Measurements from ENCODE around the gene RBM4.

Gene RBM4

DNA sequence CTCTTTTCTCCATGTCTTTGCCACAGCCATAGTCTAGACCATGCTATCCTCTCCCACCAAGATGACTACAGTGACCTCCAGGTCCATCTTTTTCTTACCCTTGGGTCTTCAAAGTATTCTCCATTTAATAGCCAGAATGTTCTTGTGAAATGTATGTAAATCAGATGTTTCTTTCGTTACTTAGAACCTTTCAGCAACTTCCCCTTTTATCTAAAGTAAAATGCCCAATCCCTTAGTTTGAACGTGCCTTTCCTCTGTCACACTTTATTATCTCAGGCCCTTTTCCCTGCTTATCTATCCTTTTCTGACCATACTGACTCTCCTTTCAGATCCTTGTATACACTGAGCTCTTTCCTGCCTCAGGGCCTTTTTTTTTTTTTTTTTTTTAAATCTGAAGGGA, 21.3 kb downstream of the RBM4 start:
- DNase-seq (ENCODE audit: low read depth) = no peak

DNA sequence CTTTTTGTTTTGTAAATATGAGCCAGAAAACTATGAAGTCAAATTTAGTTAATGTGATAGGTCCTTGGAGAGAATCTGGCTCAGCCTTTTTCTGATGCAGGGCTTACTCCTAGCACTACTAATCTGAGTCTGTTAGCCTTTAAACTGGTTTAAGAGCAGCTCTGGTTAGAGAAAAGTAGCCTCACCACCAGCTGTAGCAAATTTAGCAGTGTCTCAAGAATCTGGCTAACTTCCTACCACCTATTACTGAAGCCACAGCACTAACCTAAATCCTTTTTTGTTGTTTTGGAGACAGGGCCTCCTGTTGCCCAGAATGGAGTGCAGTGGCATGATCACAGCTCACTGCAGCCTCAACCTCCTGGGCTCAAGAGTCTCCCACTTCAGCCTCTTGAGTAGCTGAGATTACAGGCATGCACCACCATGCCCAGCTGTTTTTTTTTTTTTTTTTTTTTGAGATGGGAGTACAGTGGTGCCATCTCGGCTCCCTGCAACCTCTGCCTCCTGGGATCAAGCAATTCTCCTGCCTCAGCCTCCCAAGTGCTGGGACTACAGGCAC, 25.3 kb downstream of the RBM4 start:
- no peak for DNase-seq (ENCODE audit: low read depth)

DNA sequence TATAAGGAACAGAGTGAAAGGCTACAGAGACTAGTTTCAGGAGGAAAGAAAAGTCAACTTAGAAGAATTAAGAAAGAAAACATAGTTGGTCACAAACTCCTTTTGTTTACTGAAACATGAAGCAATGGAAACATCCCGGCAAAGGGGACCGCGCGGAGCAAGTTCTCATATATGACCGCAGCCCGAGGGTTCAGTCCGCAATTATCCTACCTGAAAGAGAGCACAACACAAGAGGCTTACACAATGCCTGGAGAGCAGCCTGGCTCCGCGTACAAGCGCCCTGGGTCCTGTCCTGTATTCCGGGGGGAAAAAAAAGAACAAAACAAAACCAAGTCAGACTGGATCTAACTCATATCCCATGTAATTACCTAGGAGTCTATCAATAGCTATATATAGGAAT, 26.9 kb downstream of the RBM4 start:
- DNase-seq (ENCODE audit: low read depth) = no peak

- DNase-seq (ENCODE audit: low read depth) = no peak
Observed at GRCh38 chr11:66670816-66671215, 32.3 kb downstream of the RBM4 start.

GRCh38 chr11:66674964-66675602, 36.6 kb downstream of the RBM4 start:
- DNase-seq (ENCODE audit: low read depth) = no peak

DNA sequence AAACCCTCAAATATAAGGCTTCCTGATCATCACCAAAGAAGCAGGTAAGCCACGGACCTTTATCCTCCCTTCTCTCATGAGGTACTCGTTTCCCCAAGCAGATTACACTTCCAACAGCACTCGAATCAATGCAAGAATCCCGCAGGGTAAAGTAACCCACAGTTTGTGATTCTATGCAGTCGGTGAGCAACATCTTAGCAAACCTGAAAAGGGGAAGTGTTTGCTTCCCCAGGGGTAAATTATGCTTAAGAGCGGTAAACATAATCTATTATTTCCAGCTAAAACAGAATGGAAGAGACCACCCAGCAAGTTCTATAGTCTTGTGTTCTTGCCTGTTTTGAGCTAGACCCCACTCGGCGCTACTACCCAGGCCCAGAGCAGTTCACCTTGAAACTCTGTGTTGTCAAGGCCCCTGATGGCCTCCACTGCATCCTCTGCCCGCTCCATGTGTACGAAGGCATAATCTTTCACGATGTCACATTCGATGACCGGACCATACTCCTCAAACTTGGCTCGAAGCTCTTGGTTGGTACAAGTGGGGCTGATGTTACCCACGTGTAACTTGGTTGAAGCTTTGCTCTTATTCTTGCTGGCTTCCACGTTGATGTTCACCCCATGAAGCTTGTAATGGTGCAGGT, 37.9 kb downstream of the RBM4 start:
- DNase-seq (ENCODE audit: low read depth) = no peak

DNA sequence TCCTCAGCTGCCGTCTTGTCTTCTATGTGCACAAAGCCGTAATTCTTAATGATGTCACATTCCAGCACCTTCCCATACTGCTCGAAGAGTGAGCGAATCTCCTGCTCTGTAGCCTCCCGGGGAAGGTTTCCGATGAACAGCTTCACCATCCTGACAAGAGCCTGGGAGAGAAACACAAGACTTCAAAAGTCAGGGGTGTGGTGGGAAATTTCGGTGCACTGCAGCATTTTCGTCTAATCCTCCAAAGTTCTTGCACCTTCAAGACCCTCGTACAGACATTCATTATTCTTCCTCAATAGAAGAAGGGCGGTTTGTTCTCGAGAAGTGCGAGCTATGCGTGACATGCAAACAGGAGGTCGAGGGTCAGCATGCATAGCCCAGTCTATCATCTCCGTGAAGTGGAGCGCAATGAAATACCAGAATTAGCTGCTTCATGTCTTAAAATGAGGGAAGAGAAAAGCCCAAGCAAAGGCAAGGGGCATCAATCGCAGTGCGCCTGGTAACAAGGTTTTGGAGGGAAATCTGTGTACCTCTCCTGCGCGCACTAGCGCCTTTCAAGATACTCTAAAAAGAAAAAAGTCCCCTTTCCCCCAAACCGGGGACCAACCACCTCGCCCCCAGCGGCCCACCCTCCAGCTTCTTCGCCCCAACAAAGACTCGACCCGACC, 38.6 kb downstream of the RBM4 start:
- no peak for DNase-seq (ENCODE audit: low read depth)

- DNase-seq (ENCODE audit: low read depth) = peak; percentile 96
Observed at GRCh38 chr11:66677599-66678375, 39.3 kb downstream of the RBM4 start, which contains the start of gene RBM4B. TSS of gene RBM4B (minus strand) at chr11:66677887. CDS start at chr11:66677079, 808 bp downstream.

DNA sequence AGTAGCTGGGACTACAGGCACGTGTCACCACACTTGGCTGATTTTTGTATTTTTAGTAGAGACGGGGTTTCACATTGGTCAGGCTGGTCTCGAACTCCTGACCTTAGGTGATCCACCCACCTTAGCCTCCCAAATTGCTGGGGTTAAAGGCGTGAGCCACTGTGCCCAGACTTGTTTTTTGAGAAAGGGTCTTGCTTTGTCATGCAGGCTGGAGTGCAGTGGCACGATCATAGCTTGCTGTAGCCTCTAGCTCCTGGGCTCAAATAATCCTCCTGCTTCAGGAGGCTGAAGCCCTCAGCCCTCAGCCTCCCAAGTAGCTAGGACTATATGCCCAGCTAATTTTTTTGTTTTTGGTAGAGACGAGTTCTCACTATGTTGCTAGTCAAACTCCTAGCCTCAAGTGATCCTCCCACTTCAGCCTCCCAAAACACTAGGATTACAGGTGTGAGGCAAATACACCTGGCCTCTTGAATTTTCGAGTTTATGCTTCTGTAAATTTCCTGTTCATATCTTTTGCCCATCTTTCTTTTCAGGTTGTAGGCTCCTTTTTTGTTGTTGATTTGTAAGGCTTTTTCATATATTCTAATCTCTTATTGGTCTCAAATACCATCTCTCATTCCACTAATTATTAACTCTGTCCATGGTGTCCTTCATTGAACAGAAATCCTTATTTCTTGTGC, 42.6 kb downstream of the RBM4 start:
- no peak for DNase-seq (ENCODE audit: low read depth)

GRCh38 chr11:66683877-66684276, 45.4 kb downstream of the RBM4 start:
- DNase-seq (ENCODE audit: low read depth) = no peak

GRCh38 chr11:66684635-66685034, 46.1 kb downstream of the RBM4 start:
- no peak for DNase-seq (ENCODE audit: low read depth)

DNA sequence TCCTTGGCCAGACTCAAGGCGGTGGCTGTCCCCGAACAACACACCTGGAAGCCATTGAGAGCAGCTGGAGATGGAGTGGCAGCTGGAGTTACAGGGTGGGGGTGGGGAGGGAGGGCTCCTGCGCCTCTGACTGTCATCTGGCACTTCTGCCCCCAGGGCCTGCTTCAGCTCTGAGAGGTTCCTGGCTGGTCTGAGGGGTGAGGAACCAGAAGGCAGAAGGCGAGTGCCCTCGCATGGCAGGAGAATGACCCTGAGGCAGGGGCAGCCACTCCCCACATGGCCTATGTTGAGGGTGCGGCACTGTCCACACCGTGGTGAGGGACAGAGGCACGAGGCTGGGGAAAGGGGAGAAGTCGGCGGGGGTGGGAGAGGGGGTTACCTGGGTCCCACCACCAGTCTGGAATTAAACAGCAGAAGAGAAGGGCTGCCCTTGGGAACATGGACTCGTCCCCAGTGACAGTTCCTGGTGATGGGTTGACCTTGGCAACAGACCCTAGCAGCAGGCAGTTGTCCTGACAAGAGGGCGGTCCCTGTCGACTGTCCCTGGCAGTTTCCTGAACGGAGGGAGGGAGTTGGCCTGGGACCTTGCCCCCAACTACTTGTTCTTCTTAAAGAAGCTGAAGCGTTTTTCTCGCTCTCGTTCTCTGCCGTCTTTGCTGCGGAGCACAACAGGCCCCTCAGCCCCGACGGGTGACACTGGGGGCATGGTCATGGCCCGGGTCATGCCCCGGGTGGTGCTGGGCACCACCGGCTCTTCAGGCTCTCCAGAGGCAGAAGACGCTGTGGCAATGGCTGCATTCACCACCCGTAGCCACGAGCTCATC, 47.0 kb downstream of the RBM4 start:
- no peak for DNase-seq (ENCODE audit: low read depth)

GRCh38 chr11:66686100-66686785, 47.7 kb downstream of the RBM4 start:
- no peak for DNase-seq (ENCODE audit: low read depth)

- DNase-seq (ENCODE audit: low read depth) = no peak
Observed at GRCh38 chr11:66686801-66687750, 48.6 kb downstream of the RBM4 start.

- DNase-seq (ENCODE audit: low read depth) = no peak
Observed at GRCh38 chr11:66687831-66688281, 49.4 kb downstream of the RBM4 start.

- DNase-seq (ENCODE audit: low read depth) = no peak
Observed at GRCh38 chr11:66688561-66689534, 50.3 kb downstream of the RBM4 start.

- no peak for DNase-seq (ENCODE audit: low read depth)
Observed at GRCh38 chr11:66689661-66690590, 51.4 kb downstream of the RBM4 start.

All from ELR (cell line).